Mucosa of rectum (tissue), 2 donors: ENCODE data around the gene FLII.

Source experiments
- H3K27ac ChIP-seq, 2 donors: one replicate each; pipeline ENCODE4 v1.7.0; 2013; ENCODE audit warnings: inconsistent platforms in 2 of 2, low read depth in 2 of 2, low read length in 2 of 2
- H3K27me3 ChIP-seq, 2 donors: one replicate each; pipeline ENCODE4 v1.7.0; 2013; ENCODE audit warnings: low read length in 2 of 2; ENCODE audit not compliant: control insufficient read depth in 2 of 2, insufficient read depth in 2 of 2
- H3K36me3 ChIP-seq, 2 donors: one replicate each; pipeline ENCODE4 v1.7.0; 2013; ENCODE audit warnings: low read length in 2 of 2; ENCODE audit not compliant: control insufficient read depth in 2 of 2, insufficient read depth in 2 of 2
- H3K4me1 ChIP-seq, 2 donors: one replicate each; pipeline ENCODE4 v1.7.0; 2013; ENCODE audit warnings: low read length in 2 of 2, mild to moderate bottlenecking in 1 of 2; ENCODE audit not compliant: control insufficient read depth in 2 of 2, insufficient read depth in 2 of 2
- H3K4me3 ChIP-seq, 2 donors: one replicate each; pipeline ENCODE4 v1.7.0; 2013; ENCODE audit warnings: low read length in 2 of 2
- H3K9ac ChIP-seq, 2 donors: one replicate each; pipeline ENCODE4 v1.7.0; 2013; ENCODE audit warnings: low read length in 2 of 2, low read depth in 1 of 2, mild to moderate bottlenecking in 1 of 2
- H3K9me3 ChIP-seq, 2 donors: one replicate each; pipeline ENCODE4 v1.7.0; 2013; ENCODE audit warnings: low read length in 2 of 2; ENCODE audit not compliant: control insufficient read depth in 2 of 2
- donor health status: healthy.
- donor health status: Normal muscosa, but diverticular disease.

Gene FLII

DNA sequence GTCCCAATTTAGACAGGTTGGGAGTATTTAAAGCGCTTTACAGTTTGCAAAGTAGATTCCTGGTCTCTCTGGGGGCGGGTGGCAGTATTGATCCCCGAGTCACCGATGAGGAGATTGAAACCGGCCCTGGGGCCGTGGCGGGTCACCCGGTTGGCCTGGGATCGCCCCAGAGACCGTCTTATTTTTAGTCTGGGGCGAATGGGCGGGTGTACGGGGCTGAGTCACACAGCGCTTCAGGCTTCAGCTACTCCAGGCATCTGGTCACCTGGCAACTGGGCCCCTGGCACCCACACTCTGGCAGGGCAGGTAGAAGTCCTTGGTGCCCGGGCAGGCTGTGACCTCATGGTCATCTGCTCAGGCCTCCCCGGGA, 2.6 kb upstream of the FLII start:
- Histone ChIP-seq H3K9ac (peak overlapping the region; percentile 85 to 88), H3K36me3 (peaks cover 13 to 29% of the 10 kb centered on the region in 2 donors), H3K27ac (peak overlapping the region; percentile 93 to 96), H3K4me3 (peak overlapping the region; percentile 83 to 89), H3K27me3 (no peaks in the 10 kb centered on the region), H3K9me3 (no peaks in the 10 kb centered on the region), H3K4me1 (peaks cover 32 to 41% of the 10 kb centered on the region in 2 donors)

DNA sequence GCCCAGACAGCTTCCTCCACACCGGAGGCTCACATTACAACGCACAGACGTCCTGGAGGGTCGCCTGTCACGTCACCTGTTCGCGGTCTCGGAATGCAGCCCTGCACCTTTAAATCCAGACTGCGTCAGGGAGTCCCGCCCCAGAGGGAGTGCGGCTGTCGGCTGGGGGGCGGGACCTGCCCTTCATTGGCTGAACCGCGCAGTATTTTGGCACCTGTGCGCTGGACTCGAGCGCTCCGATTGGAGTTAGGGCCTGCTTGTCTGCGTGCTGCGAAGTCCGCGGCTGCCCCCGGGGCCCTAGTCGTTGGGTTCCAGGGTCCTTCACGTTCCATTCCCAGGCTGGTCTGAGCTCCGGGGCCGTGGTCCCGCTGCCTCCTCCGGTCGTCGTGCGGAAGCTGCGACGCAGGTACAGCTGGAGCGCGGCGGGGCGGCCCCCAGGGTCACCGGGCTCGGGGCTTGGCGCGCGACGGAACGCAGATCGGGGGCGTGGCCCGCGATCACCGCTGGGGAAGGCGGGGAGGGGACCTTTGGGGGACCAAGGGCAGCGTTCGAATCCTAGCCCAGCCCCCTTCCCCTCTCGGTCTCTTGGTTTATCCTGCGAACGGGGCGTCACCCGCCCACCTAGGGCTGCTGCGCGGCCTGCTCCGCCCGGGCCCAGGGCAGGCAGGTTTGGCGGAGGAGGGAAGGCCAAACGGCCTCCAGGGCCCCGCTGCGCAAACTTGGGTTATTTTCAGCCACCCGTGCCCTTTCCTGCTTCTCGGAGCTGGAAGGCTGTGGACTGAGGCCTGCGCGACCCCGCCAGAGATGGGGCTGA, 2.0 kb upstream of the FLII start, which contains the start of gene MIEF2:
Gene MIEF2 (plus strand): TSS at position 331 of the 814 bp plus-strand sequence. CDS start 2,059 bp downstream, outside the sequence.
- Histone ChIP-seq H3K9ac (peak within 1 kb of the TSS; percentile 85 to 88), H3K9me3 (no peaks in the 10 kb centered on the region), H3K27me3 (no peaks in the 10 kb centered on the region), H3K4me1 (peaks cover 32 to 41% of the 10 kb centered on the region in 2 donors), H3K27ac (peak within 1 kb of the TSS; percentile 93 to 96), H3K36me3 (peaks cover 17 to 34% of the 10 kb centered on the region in 2 donors), H3K4me3 (peak within 1 kb of the TSS; percentile 83 to 89)

DNA sequence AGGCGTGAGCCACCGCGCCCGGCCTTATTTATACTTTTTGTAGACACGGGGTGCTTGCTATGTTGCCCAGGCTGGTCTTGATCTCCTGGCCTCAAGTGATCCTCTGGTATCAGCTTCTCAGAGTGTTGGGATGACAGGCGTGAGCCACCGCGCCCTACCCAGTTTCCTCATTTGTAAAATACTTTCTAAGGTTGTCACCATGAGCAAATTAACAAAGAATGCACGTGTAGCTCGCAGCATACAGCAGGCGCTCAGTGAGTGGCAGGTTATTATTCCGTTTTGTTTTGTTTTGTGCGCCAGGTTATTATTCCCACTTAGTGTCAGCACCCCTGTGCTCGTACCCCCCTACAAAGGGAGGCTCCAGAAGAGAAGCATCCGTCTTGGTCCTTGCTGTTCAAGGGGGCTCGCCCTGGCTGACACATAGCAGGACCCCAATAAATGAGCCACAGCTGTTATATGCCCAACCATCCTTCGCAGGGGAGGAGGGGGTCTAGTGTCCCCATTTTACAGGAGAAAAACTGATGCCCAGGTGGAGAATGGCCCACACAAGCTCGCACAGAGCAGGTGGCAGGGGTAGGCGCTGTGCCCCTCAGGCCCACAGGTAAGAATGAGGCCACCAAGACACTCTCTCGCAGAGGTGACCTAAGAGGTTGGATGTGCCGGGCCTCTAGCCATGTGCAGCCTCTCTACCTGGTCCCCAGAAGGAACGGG, 1.2 kb upstream of the FLII start:
- peaks cover 32 to 41% of the 10 kb centered on the region in 2 donors for H3K4me1 ChIP-seq
- no peaks in the 10 kb centered on the region for H3K9me3 ChIP-seq
- peak overlapping the region; percentile 85 to 88 for H3K9ac ChIP-seq
- H3K4me3 ChIP-seq, result peak overlapping the region; percentile 83 to 89
- H3K27me3 ChIP-seq, result no peaks in the 10 kb centered on the region
- peak overlapping the region; percentile 49 to 96 for H3K27ac ChIP-seq
- H3K36me3 ChIP-seq, result peaks cover 12 to 37% of the 10 kb centered on the region in 2 donors

DNA sequence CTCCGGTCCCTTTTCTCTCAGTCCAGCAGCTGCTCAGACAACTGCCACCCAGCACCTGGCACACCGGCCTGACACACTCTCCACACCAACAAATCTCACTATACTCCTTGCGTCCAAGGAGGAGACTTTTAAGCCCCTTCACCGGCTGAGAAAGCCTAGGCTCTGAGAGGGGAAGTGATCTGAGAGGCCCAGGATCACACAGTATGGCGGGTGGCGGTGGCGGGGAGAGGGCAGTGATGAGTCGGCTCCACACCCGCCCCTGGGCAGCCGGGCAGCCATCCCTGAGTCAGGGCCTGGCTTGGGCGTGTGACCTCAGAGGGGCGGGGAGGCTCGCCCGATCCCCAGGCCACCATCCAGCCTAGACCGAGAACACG, 569 bp downstream of the FLII start:
- Histone ChIP-seq H3K4me1 (peaks cover 32 to 40% of the 10 kb centered on the region in 2 donors), H3K9ac (peak overlapping the region; percentile 86 to 93), H3K27ac (peak overlapping the region; percentile 94), H3K9me3 (no peaks in the 10 kb centered on the region), H3K27me3 (no peaks in the 10 kb centered on the region), H3K4me3 (peak overlapping the region; percentile 87 to 92), H3K36me3 (peaks cover 23 to 37% of the 10 kb centered on the region in 2 donors)

DNA sequence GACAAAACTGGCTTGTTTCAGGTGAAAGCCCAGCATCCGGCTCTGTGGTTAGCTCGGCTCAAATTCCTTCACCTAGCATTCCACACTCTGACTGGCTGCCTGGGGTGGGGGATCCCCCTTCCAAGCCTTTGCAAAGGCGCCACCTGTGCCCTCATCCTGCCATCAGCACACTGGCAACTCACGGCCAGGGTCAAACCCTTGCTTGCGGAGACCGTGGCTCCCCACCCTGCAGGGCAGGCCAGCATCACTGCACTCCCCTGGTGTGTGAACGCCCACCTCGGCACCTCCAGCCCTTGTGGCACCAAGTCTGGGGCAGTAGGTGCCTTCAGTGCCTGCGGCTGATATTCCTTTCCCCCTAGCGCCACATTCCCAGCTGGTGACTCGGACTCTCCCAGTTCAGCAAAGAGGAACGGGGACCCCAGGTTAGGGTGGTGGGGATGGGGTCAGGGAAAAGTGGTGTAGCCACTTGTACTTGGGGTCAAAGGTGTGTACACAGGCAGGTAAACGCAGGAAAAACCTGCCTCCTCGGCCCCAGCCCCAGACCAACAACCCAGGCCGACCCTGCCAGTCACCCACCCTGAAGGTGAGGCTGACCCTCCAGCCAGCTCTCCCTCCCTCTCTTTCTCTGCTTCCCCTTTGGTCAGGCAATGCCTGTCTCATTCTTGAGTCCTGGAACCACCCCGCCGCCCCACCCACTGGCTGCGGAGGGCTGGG, 1.1 kb downstream of the FLII start:
- H3K4me1 ChIP-seq, result peaks cover 32 to 35% of the 10 kb centered on the region in 2 donors
- H3K9me3 ChIP-seq, result no peaks in the 10 kb centered on the region
- peaks cover 26 to 39% of the 10 kb centered on the region in 2 donors for H3K36me3 ChIP-seq
- H3K27ac ChIP-seq, result peak overlapping the region; percentile 94
- H3K9ac ChIP-seq, result peak overlapping the region; percentile 86 to 93
- H3K27me3 ChIP-seq, result no peaks in the 10 kb centered on the region
- H3K4me3 ChIP-seq, result peak overlapping the region; percentile 87 to 92

DNA sequence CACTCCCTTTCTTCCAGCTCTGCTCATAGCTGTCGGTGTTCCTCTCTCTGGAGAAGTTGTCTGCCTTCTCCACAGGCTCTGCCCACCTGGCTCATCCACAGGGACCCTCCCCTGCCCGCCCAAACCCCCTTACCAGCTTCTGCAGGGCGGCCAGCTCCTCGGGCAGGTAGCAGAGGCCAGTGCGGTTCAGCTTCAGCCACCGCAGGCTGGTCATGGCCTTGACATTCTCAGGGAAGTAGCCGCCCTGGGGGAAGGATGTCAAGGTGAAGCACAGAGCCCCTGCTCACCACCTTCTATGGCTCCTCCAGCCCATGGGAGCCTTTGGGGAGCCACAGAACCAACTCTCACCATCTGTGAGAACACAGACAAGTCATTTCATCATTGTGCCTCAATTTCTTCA, 1.8 kb downstream of the FLII start:
- peaks cover 31 to 46% of the 10 kb centered on the region in 2 donors for H3K36me3 ChIP-seq
- no peak overlapping the region for H3K27ac ChIP-seq
- H3K9ac ChIP-seq, result no peak overlapping the region
- no peaks in the 10 kb centered on the region for H3K27me3 ChIP-seq
- H3K9me3 ChIP-seq, result no peaks in the 10 kb centered on the region
- H3K4me1 ChIP-seq, result peaks cover 29 to 31% of the 10 kb centered on the region in 2 donors
- no peak overlapping the region for H3K4me3 ChIP-seq

DNA sequence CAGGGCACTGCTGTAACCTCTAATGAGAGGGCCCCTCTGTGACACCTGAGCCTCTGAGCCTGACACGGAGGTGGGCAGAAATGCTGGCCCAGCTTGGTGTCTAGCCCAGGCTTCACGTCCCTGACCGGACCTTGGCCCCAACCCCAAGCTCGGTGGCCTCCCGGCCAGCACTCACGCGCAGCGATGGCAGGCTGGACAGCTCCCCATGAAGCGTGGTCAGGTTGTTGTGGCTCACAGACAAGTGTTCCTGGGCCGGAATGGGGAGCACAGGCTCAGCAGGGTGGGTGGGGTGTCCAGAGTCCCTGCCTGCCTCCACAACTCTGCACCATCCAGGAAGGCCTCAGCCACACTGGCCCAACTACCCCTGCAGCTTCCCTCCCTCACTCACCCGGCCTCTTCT, 2.2 kb downstream of the FLII start:
- H3K36me3 ChIP-seq, result peaks cover 35 to 49% of the 10 kb centered on the region in 2 donors

DNA sequence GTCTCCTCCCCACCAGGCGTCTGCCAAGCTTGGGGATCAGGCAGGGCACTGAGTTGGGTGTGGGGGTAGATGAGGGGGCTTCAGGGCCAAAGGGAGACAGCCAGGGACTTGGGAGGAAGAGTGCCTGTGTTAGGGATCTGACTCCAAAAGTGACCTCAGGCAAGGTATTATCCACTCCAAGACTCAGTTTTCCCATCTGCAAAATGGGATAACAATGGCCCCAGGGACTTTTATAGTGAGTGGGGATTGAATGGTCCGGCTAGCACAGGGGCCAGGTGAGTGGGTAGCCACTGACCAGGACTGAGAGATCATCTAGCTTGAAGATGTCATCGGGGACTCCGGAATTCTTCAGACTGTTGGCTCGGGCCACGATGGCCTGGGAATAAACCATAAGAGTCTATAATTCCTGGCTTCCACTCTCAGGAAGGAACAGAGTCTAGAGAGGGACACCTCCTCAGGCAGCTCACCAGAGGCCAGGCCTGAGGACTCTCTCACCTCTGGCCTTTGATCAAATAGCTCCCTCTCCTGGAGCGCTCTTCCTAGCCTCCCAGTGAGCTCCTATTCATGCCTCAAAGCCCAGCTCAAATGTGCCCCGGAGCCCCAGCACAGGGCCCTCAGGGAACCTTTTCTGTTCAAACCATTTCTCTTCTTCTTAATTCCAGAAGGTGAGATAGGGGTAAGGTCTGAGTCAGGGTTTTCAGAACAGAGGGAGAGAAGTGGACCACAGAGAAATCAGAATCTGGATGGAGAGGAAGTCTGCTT, 3.5 kb downstream of the FLII start:
- Histone ChIP-seq H3K27ac (no peak overlapping the region), H3K9me3 (no peaks in the 10 kb centered on the region), H3K4me1 (peaks cover 20 to 21% of the 10 kb centered on the region in 2 donors), H3K27me3 (no peaks in the 10 kb centered on the region), H3K4me3 (no peak overlapping the region), H3K9ac (no peak overlapping the region), H3K36me3 (peaks cover 43 to 62% of the 10 kb centered on the region in 2 donors)

More for the DNA sequence above, 2.2 kb downstream of the FLII start:
- peaks cover 25 to 27% of the 10 kb centered on the region in 2 donors for H3K4me1 ChIP-seq
- H3K27ac ChIP-seq, result no peak overlapping the region
- no peak overlapping the region for H3K4me3 ChIP-seq
- H3K9me3 ChIP-seq, result no peaks in the 10 kb centered on the region
- H3K27me3 ChIP-seq, result no peaks in the 10 kb centered on the region
- H3K9ac ChIP-seq, result no peak overlapping the region

DNA sequence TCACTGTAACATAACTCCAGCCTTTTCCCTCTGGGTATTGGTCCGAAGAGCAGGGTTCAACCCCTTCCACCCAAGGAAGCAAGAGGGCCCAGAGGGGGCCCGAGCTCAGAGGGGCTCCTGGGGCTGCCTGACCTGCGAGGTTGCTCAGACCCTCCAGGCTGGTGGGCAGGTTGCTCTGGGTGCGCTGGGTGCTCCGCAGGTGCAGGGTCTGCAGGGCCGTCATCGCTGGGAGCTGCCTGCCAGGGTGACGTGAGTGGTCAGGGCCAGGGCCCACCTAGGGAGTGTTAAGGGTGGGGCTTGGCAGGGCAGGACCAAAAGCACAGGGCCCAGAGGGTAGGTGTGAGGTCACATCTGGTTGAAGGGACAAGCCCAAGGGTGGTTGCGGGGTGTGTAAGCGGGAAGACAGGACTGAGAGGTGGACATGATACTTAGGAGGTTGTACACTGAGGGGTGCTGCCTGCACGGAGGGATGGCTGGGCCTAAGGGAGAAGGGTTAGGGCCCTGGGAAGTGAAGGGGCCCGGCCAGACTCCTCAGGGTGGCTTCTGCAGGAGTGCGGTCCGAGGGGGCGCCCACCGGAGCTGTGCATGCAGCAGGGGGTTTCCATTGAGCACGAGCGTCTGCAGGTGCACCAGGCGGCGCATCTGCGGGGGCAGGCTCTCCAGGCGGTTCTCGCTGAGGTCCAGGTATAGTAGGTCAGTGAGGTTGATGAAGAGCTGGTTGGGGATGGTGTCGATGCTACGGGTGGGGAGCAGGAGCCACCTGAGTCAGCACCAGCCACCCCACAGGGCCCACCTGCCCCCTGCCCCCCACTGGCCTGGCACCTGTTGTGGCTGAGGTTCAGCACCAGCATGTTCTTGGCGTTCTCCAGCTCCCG, 4.4 kb downstream of the FLII start:
- H3K4me3 ChIP-seq, result no peak overlapping the region
- no peak overlapping the region for H3K9ac ChIP-seq
- peaks cover 16 to 19% of the 10 kb centered on the region in 2 donors for H3K4me1 ChIP-seq
- H3K9me3 ChIP-seq, result no peaks in the 10 kb centered on the region
- H3K27me3 ChIP-seq, result no peaks in the 10 kb centered on the region
- H3K27ac ChIP-seq, result no peak overlapping the region
- peaks cover 46 to 65% of the 10 kb centered on the region in 2 donors for H3K36me3 ChIP-seq
